ENCODE data around the gene MOSPD2.

The MOSPD2 gene

GRCh38 chrX:14964500-14964899, 91.3 kb downstream of the MOSPD2 start:
- H3K27ac ChIP-seq: peak overlapping the region; percentile 62
- TF ChIP-seq CTCF (conservative IDR thresholded peaks at IDR 0.05): 0 out of 2 replicates have a peak, but pooled peaks have one; percentile 3
